ENCODE data around the gene STRN3.
"Not testable (repeated sequence)": the region's sequence is repeated elsewhere in the genome, so short reads cannot be mapped to it uniquely, and the experiment has no call there.

The STRN3 gene

DNA sequence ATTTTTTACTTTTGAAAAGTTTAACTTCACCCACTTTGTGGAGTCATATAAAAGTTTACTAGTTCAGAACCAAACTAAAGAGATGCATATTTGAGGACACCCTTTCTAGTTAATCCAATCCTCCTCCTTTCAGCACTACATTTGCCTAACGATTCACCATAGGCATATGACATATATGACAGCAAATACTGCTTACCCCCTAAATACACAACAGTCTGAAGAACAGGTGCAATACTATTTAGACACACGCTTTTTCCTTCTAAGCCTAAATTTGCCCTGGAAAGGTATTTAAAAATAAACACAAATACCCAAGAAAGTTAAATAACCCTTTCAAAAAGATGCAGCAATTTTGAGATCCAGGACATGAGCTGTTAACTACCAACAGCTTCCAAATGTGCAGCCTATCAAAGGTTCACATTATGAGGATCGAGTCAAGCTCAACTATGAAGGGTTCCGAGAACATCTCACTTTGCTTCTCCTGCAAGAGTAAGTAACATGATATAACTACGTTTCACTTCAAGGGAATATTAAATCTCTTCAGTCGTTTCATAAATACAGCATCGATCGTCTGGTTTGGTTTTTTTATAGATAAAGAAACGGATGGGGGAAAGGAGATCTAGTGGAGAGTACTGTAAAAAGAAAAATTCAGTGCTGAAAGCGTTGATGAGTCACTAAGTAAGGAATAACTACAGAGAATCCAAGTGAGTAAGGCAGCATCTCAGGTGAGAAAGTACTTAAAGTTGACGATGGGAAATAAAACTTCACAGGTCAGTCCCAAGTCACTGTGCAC is 1.4 kb downstream of the STRN3 start:
- DNase-seq: no peak
- Mint-ChIP-seq H3K27me3 (no peaks in the 10 kb centered on the region), H3K27ac (peak overlapping the region; percentile 95), H3K4me3 (peak overlapping the region; percentile 86), H3K9me3 (no peaks in the 10 kb centered on the region), H3K36me3 (ENCODE audit: low read depth) (peaks cover 48% of the 10 kb centered on the region), H3K4me1 (ENCODE audit: low read depth) (peaks cover 59% of the 10 kb centered on the region)

GRCh38 chr14:31024010-31024480 is 2.1 kb downstream of the STRN3 start:
- H3K4me1 Mint-ChIP-seq (ENCODE audit: low read depth): peaks cover 54% of the 10 kb centered on the region
- H3K27me3 Mint-ChIP-seq: no peaks in the 10 kb centered on the region
- no peak for DNase-seq
- peak overlapping the region; percentile 86 for H3K4me3 Mint-ChIP-seq
- peak overlapping the region; percentile 51 for H3K27ac Mint-ChIP-seq
- H3K36me3 Mint-ChIP-seq (ENCODE audit: low read depth): peaks cover 53% of the 10 kb centered on the region
- H3K9me3 Mint-ChIP-seq: no peaks in the 10 kb centered on the region

DNA sequence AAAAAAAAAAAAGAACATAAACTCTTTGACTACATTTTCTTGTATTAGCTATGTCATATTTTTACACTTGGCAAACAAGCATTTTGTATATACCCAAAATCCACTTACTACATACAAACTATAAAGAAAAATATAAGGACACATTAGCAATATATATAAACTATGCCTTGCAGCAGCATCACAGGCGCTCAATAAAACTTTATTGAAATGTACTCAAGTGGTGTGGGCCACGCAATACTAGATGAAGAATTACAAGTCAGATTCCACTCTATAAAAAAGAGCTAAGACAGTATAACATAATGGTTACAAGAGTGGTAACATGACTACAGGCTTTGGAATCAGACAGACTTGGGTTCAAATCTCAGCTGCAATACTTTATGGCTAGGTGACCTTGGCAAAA is 3.8 kb downstream of the STRN3 start:
- H3K36me3 Mint-ChIP-seq (ENCODE audit: low read depth): peaks cover 63% of the 10 kb centered on the region
- H3K4me3 Mint-ChIP-seq: no peak overlapping the region
- H3K27me3 Mint-ChIP-seq: no peaks in the 10 kb centered on the region
- DNase-seq: no peak
- H3K9me3 Mint-ChIP-seq: no peaks in the 10 kb centered on the region
- peaks cover 53% of the 10 kb centered on the region for H3K4me1 Mint-ChIP-seq (ENCODE audit: low read depth)
- H3K27ac Mint-ChIP-seq: no peak overlapping the region

DNA sequence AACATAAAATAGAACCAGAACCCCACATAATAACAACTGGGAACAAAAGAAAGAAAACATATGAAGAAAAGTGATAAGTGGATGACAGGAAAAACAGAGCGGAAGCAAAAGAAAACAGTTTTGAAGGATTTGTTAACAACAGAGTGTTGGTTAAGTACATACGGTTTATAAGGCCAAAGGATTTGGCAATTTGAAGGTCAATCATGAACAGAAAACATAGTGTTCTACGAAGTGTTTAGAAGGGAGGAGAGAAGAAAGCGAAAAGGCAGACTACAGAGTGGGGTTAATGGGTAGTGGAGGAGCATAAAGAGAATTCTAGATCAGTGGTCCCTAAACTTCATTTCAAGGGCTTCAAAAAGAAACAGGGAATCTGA is 4.6 kb downstream of the STRN3 start:
- H3K27me3 Mint-ChIP-seq: no peaks in the 10 kb centered on the region
- H3K4me3 Mint-ChIP-seq: no peak overlapping the region

DNA sequence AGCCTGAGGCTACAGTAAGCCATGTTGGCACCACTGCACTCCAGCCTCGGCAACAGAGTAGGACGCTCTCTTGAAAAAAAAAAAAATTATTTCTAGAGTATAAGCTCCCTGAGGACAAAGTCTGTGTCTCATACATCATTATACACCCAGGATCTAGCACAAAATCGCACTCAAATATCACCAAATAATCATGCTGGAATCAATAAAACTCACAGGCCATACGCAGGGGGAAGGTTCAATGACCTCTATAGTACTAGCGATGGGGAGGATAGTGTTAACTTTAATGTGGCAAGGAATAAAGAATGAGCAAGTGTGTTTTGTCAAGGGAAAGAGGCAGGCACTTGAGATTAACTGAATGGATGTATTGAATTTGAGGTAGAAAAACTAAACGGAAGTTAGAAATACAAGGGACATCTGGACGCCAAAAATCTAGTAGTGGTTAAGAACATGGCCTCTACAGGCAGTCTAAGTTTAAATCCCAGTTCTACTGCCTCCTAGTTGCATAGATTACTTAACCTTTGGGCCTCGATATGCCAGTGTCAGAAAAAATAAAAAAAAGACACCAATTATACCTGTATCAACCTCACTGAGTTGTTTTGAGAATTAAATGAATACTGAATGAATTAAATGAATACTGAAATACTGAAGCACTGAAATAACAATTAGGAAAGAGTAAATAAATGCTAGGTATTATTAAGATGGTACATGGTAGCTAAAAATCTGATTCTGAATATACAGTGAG is 5.2 kb downstream of the STRN3 start:
- Mint-ChIP-seq H3K9me3 (no peaks in the 10 kb centered on the region), H3K4me1 (ENCODE audit: low read depth) (peaks cover 49% of the 10 kb centered on the region), H3K4me3 (no peak overlapping the region), H3K27me3 (no peaks in the 10 kb centered on the region), H3K27ac (no peak overlapping the region), H3K36me3 (ENCODE audit: low read depth) (peaks cover 59% of the 10 kb centered on the region)
- DNase-seq: no peak

More for the DNA sequence above, 4.6 kb downstream of the STRN3 start:
- no peak for DNase-seq
- H3K36me3 Mint-ChIP-seq (ENCODE audit: low read depth): peaks cover 58% of the 10 kb centered on the region
- H3K4me1 Mint-ChIP-seq (ENCODE audit: low read depth): peaks cover 46% of the 10 kb centered on the region
- H3K27ac Mint-ChIP-seq: no peak overlapping the region
- H3K9me3 Mint-ChIP-seq: no peaks in the 10 kb centered on the region

DNA sequence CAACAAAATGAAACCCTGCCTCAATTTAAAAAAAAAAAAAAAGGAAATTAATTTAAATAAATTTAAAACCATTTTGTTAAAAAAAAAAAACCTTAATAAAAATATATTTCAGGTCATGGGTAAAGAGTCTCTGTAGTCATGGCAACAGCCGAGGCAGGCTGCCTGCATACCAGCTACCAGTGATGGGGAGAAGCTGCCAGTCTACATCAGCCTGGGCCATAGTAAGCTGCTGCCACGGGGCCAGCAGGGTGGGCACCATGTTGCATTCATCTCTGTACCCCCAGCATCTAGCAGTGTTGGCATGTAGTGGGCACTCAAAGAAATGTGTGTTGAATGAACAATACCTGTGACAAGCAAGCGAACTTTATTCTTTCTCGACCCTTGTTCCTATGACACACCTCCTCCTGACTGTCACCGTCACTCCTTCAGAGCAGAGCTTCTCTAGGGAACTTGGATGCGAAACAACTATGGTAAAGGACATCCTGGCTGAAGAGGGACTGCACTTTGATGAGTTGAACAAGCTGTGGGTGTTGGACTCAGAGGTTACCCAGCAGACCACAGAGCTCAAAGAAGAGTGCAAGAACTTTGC is 8.0 kb downstream of the STRN3 start:
- H3K4me1 Mint-ChIP-seq (ENCODE audit: low read depth): peaks cover 39% of the 10 kb centered on the region
- H3K27ac Mint-ChIP-seq: peak overlapping the region; percentile 22
- no peak overlapping the region for H3K4me3 Mint-ChIP-seq
- H3K36me3 Mint-ChIP-seq (ENCODE audit: low read depth): peaks cover 46% of the 10 kb centered on the region
- no peaks in the 10 kb centered on the region for H3K27me3 Mint-ChIP-seq
- H3K9me3 Mint-ChIP-seq: no peaks in the 10 kb centered on the region
- DNase-seq: no peak

- H3K36me3 Mint-ChIP-seq (ENCODE audit: low read depth): peaks cover 31% of the 10 kb centered on the region
- H3K27me3 Mint-ChIP-seq: no peaks in the 10 kb centered on the region
- H3K9me3 Mint-ChIP-seq: no peaks in the 10 kb centered on the region
- H3K4me1 Mint-ChIP-seq (ENCODE audit: low read depth): peaks cover 28% of the 10 kb centered on the region
- no peak for DNase-seq
- no peak overlapping the region for H3K27ac Mint-ChIP-seq
- no peak overlapping the region for H3K4me3 Mint-ChIP-seq
Observed at GRCh38 chr14:31013841-31014240, 12.3 kb downstream of the STRN3 start.

GRCh38 chr14:31010935-31011334 is 15.2 kb downstream of the STRN3 start:
- no peak overlapping the region for H3K4me3 Mint-ChIP-seq
- H3K4me1 Mint-ChIP-seq (ENCODE audit: low read depth): peaks cover 20% of the 10 kb centered on the region
- no peaks in the 10 kb centered on the region for H3K27me3 Mint-ChIP-seq
- H3K9me3 Mint-ChIP-seq: no peaks in the 10 kb centered on the region
- peaks cover 30% of the 10 kb centered on the region for H3K36me3 Mint-ChIP-seq (ENCODE audit: low read depth)
- DNase-seq: no peak
- H3K27ac Mint-ChIP-seq: no peak overlapping the region

GRCh38 chr14:31009836-31010574 is 16.2 kb downstream of the STRN3 start:
- Mint-ChIP-seq H3K9me3 (no peaks in the 10 kb centered on the region), H3K36me3 (ENCODE audit: low read depth) (peaks cover 37% of the 10 kb centered on the region), H3K4me3 (no peak overlapping the region), H3K27me3 (no peaks in the 10 kb centered on the region), H3K27ac (peak overlapping the region; percentile 37), H3K4me1 (ENCODE audit: low read depth) (peaks cover 14% of the 10 kb centered on the region)
- no peak for DNase-seq

DNA sequence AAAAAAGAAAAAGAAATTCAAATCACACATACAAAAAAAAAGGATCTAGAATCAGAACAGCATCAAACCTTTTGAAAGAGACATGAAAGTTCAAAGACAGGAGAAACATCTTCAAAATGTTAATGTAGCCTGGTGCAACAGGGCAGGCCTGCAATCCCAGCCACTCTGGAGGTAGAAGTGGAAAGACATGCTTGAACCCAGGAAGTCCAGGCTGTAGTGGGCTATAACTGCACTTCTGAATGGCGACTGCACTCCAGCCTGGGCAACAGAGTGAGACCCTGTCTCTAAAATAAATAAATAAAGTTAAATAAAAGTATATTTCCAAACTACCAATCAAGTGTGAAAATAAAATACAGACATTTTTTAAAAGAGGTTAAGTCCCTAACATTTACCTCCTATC is 19.5 kb downstream of the STRN3 start:
- Mint-ChIP-seq H3K4me1 (ENCODE audit: low read depth) (peaks cover 13% of the 10 kb centered on the region), H3K27ac (peak overlapping the region; percentile 12), H3K4me3 (no peak overlapping the region), H3K36me3 (ENCODE audit: low read depth) (peaks cover 43% of the 10 kb centered on the region), H3K9me3 (no peaks in the 10 kb centered on the region), H3K27me3 (no peaks in the 10 kb centered on the region)
- DNase-seq: no peak

- peaks cover 23% of the 10 kb centered on the region for H3K4me1 Mint-ChIP-seq (ENCODE audit: low read depth)
- not testable (repeated sequence) for H3K9me3 Mint-ChIP-seq, H3K27ac Mint-ChIP-seq, H3K27me3 Mint-ChIP-seq, DNase-seq, H3K4me3 Mint-ChIP-seq
- H3K36me3 Mint-ChIP-seq (ENCODE audit: low read depth): peaks cover 64% of the 10 kb centered on the region
Observed at GRCh38 chr14:31004007-31004406, 22.2 kb downstream of the STRN3 start.

GRCh38 chr14:31003284-31003683 is 22.9 kb downstream of the STRN3 start:
- no peak overlapping the region for H3K4me3 Mint-ChIP-seq
- no peaks in the 10 kb centered on the region for H3K27me3 Mint-ChIP-seq
- no peak for DNase-seq
- no peak overlapping the region for H3K27ac Mint-ChIP-seq
- H3K36me3 Mint-ChIP-seq (ENCODE audit: low read depth): peaks cover 71% of the 10 kb centered on the region
- H3K9me3 Mint-ChIP-seq: no peaks in the 10 kb centered on the region
- H3K4me1 Mint-ChIP-seq (ENCODE audit: low read depth): peaks cover 23% of the 10 kb centered on the region

DNA sequence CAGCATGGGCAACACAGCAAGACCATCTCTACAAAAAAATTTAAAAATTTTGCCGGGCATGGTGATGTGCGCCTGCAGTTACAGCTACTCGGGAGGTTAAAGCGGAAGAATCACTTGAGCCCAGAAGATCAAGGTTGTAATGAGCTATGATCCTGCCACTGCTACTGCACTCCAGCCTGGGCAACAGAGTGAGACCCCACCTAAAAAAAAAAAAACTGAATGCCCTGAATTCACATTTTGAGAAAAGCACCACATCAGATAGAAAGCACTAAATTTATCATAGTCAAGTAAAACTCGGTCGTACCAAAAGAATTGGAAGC is 24.9 kb downstream of the STRN3 start:
- Mint-ChIP-seq H3K9me3 (no peaks in the 10 kb centered on the region), H3K27ac (no peak overlapping the region), H3K4me1 (ENCODE audit: low read depth) (peaks cover 35% of the 10 kb centered on the region), H3K27me3 (no peaks in the 10 kb centered on the region), H3K36me3 (ENCODE audit: low read depth) (peaks cover 78% of the 10 kb centered on the region), H3K4me3 (no peak overlapping the region)
- no peak for DNase-seq

DNA sequence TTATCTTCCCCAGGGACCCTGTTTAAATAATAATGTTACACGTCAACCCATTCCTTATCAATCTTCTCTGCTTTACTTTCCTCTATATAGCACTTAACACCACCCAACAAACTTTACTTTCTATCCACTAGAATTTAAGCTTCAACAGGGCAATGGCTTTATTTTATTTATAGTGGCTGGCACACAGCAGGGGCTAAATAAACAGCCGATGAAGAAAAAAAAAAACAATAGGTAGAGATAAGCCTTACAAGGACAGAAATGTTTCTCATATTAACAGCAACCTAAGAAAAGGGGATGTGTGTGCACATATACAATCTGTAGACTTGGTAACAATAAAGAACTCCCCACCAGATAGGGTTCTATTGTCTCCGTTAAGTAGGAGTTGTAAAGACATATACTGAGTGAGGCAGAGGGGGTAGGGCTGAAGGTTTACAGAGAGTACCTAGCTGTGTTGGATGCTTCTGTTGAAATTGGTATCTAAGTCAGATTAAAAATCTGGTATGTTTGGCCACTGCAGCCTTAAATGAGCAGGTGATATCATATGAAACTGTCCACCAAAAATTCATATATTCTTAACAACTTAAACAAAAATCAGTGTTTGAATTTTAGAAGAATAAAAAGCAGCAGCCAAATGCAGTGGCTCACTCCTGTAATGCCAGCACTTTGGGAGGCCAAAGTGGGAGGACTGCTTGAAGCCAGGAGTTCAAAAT is 25.4 kb downstream of the STRN3 start:
- Mint-ChIP-seq H3K9me3 (no peaks in the 10 kb centered on the region), H3K4me3 (no peak overlapping the region), H3K27ac (no peak overlapping the region), H3K36me3 (ENCODE audit: low read depth) (peaks cover 73% of the 10 kb centered on the region), H3K27me3 (no peaks in the 10 kb centered on the region), H3K4me1 (ENCODE audit: low read depth) (peaks cover 40% of the 10 kb centered on the region)
- DNase-seq: no peak

Data from activated T-cell treated with anti-CD3 and anti-CD28 coated beads, Interleukin-2, amount 50 U/mL, for 24 hours (primary cell).